H1 (cell line): Measurements from ENCODE around the gene UGGT2. TPM values are rescaled to one million over a fixed set of nuclear protein-coding genes. Genes with fewer than 3 reads are reported as not detected.

Source experiments
- GTF2F1 ChIP-seq: IDR thresholded peaks from 2 replicates; pipeline ENCODE4 v1.6.1; 2012; ENCODE audit warnings: low read depth, low read length, improper control_type of control experiment, borderline replicate concordance
- SP4 ChIP-seq: IDR thresholded peaks from 2 replicates; pipeline ENCODE4 v1.6.1; 2012; ENCODE audit warnings: low read length, inconsistent platforms
- polyA plus RNA-seq, 7 experiments: library from polyadenylated mRNA; depleted of rRNA in 3 of 7; stranded (reverse) in 5 of 7; unstranded in 2 of 7; fragments of >200 nt in 5 of 7; fragments of 200-250 nt in 2 of 7; gene quantifications; 1 replicate in 5 of 7; 2 replicates in 1 of 7; 4 replicates in 1 of 7; pipeline versions ENCODE4 v1.2.1 to v1.2.3, GENCODE V29; 2011 to 2013; ENCODE audit warnings: missing spikeins in 2 of 7, mixed read lengths in 2 of 7
- total RNA-seq: library from RNA; stranded (reverse); fragmentation: NEBNext Ultra II Directional; extraction: Animal tissue kit (Norgen Biotek cat#: 25700); gene quantifications from 2 replicates; pipeline ENCODE4 v1.2.1, GENCODE V29; 2021

The UGGT2 gene
- total and polyA plus RNA-seq, 2 of the 8 experiments (the other 6 are each of a cell fraction or from before 2014, with no cell fraction given), result 5.9 to 25.1 TPM

- TF ChIP-seq GTF2F1 (no peak), SP4 (no peak)
Measured at GRCh38 chr13:95870421-95870820, 182.8 kb downstream of the UGGT2 start (continued).
